Forelimb muscle (tissue), 1 donor: Measurements from ENCODE around the gene NUP153. TPM values are rescaled to one million over a fixed set of nuclear protein-coding genes. Genes with fewer than 3 reads are reported as not detected.

Experiments
- DNase-seq: peaks from one replicate; pipeline ENCODE4 v3.0.0-alpha.2; 2013; ENCODE audit warnings: low read depth
- polyA plus RNA-seq: library from polyadenylated mRNA; unstranded; fragments of 120-200 nt; gene quantifications from one replicate; pipeline ENCODE4 v1.2.1, GENCODE V29; 2013; ENCODE audit not compliant: insufficient read length

The NUP153 gene
- polyA plus RNA-seq, 1 donor, result 26.1 TPM

GRCh38 chr6:17663226-17663625, 43.5 kb downstream of the NUP153 start:
- no peak for DNase-seq

DNA sequence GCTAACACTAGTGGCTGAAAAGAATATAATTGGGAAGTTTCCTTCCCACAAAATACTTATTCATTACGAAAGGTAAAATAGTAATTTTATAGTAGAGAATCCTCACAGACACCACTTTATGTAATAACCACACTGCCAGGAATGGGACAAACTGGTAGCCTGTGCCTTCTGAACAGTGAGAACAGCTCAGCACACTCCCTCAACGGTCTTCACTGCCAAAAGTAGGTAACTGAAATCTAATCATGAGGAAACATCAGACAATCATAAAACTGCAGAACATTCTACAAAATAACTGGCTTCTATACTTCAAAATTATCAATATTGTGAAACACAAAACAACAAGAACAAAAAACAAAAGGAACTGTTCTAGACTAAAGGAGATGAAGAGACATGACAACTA, 44.1 kb downstream of the NUP153 start:
- no peak for DNase-seq

- no peak for DNase-seq
Measured at GRCh38 chr6:17656644-17657043, 50.1 kb downstream of the NUP153 start.

DNA sequence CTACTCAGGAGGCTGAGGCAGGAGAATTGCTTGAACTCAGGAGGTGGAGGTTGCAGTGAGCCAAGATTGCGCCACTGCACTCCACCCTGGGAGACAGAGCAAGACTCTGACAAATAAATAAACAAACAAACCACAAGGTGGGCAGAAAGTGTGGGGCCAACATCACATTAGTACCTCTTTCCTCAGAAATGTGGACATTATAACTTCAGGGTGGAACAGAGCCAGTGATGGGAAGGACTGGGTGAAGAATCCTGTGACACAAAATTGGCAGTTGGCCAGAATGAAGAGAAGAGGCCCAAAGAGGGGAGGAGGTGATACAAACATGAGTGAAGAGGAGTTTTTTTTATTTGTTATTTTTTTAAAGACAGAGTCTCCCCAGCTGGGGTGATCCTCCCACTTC, 50.6 kb downstream of the NUP153 start:
- no peak for DNase-seq

DNA sequence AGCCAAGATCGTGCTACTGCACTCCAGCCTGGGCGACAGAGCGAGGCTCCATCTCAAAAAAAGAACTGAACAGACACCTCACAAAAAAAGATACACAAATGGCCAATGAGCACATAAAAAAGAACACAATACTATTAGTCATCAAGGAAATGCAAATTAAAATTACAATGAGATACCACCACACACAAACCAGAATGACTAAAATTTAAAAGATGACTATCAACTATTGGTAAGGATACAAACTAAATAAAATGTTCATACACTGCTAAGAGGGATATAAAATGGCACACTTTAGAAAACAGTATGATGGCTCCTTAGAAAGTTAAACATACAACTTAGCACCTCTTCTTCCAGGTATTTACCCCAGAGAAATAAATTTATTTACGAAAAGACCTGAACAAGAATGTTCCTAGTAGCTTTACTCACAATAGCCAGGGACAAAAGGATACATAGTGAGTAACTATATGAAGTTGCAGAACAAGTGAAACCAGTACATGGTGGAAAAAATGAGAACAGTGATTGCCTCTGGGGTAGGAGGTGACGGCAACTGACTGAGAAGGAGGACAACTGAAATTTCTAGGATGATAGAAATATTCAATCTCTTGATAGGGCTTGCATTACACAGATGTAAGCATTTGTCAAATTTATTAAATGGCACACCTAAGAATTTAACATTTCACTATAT, 53.4 kb downstream of the NUP153 start:
- DNase-seq, result no peak

GRCh38 chr6:17650656-17651309, 55.9 kb downstream of the NUP153 start:
- no peak for DNase-seq

GRCh38 chr6:17648745-17649144, 58.0 kb downstream of the NUP153 start:
- DNase-seq, result no peak

DNA sequence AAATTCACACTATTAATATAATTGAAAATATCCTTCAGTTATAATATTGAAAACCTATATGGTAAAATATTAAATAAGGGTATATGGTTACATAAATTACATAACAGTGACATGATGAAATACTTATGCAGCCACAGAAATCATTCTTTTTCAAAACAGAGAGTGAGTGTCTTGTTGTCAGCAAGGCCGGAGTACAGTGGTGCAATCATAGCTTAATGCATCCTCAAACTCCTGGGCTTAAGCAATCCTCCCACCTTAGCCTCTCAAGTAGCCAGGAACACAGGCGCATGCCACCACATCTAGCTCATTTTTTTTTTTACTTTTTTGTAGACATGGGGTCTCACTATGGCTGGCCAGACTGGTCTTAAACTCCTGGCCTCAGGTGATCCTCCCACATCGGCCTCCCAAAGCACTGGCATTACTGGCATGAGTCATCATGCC, 66.2 kb downstream of the NUP153 start:
- DNase-seq, result no peak

GRCh38 chr6:17638212-17638715, 68.5 kb downstream of the NUP153 start:
- no peak for DNase-seq

DNA sequence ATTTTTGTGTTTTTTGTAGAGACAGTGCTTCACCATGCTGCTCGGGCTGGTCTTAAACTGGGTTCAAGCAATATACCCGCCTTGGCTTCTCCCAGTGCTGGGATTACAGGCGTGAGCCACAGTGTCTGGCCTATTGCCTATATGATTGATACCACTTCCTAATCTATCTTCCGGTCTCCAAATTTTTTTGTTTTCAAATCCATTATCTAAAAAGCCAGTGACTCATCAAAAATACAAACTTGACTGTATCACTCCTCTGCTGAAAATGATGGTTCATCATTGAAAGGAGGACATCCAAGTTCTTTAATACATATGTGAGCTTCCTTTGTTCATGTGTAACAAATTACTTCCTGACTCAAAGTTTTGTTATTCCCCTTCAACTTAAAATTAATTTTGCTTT, 71.2 kb downstream of the NUP153 start:
- no peak for DNase-seq

DNA sequence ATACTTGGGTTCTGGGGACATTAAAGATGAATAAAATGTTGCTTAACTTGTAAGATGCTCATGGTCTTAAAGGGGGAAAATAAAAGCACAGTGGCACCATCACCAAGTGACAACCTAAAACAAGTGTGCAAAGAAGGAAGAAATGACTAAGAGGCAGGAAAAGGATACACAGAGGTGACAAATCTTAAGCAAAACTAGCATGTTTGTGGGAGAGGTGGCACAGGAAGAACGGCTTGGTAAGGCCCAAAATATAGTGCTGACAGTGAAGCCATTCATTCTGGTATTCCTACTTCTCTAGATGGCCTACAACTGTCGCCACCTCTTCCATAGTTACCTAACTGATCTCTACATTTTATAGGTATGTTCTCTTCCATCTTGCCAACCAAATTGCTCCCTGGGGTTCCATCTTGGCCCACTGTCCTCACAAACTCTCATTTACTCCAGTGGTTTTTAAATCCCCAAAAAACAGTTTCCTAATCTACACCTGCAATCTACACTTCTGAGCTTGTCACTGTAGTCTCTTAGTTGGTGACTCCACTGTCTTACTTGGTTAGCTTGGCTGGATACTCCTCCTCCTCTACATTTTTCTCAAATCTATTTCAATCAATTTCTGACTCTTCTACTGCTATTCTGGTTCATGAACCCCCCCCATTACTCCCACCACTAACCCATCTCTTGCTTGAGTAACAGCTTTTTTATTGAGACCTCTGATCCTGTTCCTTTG, 73.1 kb downstream of the NUP153 start:
- DNase-seq, result no peak

DNA sequence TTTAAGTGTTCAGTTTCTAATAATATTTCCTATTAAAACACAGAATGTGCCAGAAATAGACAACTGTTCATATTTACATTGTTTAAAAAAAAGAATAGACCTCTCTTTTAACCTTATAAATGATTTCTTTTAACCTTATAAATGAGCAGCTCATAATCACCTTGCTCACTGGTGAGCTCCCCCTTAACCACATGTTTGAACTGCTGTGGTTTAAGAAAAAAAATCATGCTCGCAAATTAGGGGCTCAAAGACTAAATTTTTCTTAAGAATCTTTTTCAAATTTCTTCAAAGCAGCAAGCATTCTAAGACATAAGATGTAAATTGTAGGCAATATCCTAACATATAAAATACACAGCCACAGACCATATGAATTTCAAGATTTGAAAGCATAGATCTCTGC, 73.8 kb downstream of the NUP153 start:
- DNase-seq, result no peak

DNA sequence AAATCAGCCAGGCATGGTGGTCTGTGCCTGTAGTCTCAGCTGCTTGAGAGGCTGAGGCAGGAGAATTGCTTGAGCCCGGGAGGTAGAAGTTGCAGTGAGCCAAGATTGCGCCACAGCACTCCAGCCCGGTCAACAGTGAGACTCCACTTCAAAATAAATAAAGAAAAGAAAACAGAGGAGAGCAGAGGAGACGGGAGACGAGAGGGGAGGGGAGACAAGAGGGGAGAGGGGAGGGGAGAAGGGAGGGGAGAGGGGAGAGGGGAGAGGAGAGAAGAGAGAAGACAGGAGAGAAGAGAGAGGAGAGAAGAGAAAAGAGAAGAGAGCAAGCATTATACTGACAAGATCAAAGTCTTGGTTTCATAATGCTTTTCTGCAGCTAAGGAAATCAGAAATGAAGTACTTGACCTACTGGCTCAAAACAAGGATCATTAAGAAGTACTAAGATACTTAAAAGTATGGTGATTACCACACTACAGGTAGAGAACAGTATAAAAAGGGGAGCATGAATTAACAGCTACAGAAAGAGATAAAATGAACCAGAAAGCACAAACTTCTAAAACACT, 76.1 kb downstream of the NUP153 start:
- no peak for DNase-seq

- DNase-seq, result no peak
Measured at GRCh38 chr6:17629824-17630510, 76.8 kb downstream of the NUP153 start.

DNA sequence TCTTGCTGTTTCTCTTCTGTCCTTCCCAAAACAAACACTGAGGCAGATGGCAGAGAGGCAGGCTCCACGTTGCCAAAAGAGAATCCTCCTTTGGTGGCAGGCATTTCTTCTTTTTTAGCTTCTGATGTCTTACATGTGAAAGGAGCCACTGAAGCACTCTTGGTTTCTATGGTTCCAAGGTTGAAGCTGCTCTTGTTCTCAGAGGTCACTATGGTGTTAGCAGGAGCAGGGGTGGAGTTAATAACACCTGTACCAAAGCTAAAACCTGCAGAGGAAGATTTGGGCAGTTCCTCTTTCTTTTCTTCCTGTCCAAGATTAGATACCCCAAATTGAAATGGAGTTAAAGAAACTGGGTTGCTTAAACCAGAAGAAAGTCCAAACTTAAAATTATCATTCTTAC, 77.9 kb downstream of the NUP153 start:
- DNase-seq, result no peak

DNA sequence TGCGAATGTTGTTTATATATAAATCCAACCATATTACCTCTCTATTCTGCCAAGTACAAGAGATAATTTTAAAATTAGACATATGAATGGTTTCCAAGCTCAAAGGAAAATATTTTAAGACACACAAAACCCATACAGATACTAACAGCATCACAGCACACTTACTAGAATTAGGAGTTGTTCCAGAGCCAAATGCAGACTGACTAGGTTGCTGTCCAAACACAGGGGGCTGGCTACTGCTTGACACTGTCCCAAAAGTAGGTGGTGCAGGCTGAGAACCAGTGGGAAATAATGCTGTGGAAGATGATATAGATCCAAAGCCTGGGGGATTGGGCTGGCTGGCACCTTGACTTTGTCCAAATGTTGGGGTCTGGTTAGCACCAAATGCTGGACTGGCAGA, 82.3 kb downstream of the NUP153 start:
- DNase-seq, result no peak

- DNase-seq, result no peak
Measured at GRCh38 chr6:17622144-17622543, 84.6 kb downstream of the NUP153 start.

- no peak for DNase-seq
Measured at GRCh38 chr6:17621003-17621402, 85.7 kb downstream of the NUP153 start.

GRCh38 chr6:17615794-17616193, 90.9 kb downstream of the NUP153 start:
- DNase-seq, result no peak

DNA sequence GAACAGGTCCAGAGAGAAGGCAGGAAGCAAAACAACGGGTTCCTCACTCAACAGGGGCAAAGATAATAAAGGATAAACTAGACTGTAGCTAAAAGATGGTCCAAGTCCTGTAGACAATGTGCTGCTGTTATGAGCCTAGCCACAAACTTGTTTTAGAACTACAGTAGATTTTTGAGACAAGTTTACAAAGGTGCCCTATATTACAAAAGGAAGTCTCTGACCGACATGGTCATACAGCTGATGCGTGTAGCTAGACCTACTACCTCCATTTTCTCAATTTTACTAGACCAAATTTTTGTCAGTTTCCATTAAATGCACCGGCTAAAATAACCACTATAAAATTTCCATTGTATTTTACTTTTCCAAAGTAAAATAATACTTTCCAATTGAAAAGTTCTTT, 94.7 kb downstream of the NUP153 start:
- no peak for DNase-seq

DNA sequence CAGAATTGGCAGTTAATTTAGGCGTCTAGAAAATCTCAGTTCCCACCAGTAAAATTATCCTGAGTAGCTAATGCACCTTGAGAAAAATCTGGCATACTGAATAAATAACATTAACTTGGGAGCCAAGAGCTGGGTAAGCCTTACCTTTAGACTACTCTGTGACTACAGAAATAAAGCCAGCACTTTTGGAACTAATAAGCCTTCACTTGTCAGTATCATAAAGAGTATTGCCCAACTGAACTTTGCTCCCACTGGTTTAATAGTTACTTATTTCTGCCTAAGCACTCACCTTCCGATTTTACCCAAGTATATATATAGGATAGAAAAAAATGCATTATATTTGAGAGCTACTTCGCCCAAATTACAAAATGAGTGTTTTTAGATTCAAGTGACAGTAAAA, 95.9 kb downstream of the NUP153 start:
- no peak for DNase-seq

- no peak for DNase-seq
Measured at GRCh38 chr6:17606606-17607005, 100.1 kb downstream of the NUP153 start.
